NCI-H2196 (cell line): ENCODE data around the gene PCSK1.
"Not testable (repeated sequence)": the region's sequence is repeated elsewhere in the genome, so short reads cannot be mapped to it uniquely, and the experiment has no call there.

Source experiments
- DNase-seq: peaks from one replicate; lab custom pipeline; 2025; ENCODE audit not compliant: unreplicated experiment; lab: John Stamatoyannopoulos, UW

PCSK1 gene

DNA sequence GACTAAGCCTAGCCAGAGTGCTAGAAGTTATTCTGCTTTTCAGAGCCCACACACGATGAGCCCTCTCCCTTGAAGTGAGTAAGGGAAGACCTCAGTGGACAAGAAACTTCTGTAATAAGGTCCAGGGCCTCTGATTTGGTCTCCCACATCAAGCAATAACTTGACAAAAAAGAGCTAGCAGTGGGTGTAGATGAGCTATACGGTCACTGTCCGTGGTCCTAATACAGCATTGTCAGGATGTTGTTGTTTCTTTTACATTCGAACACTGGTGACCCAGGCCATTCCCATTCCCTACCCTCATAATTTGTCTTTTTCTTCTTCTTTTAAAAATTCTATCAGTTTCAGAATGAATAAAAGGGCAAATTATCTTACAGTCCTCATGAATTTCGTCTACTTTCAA, 5.2 kb downstream of the PCSK1 start:
- DNase-seq: no peak

DNA sequence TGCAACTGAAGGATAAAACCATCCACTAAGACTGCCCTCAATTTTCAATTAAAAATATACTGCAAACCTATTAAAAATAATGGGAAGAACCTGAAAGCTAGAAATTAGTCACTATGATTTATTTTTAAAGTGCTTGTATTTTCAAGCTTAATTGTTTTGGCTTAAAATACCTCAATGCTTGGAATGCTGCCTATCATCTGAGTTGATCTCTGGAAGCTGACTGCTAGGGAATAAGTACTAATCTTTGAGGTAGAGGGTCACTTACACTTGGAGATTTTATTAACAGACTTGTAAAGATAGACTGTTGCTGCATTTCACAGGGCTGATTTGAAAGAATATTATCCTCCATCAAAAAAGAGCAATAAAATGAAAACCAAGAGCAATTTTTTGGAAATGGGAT, 6.2 kb downstream of the PCSK1 start:
- DNase-seq: no peak

DNA sequence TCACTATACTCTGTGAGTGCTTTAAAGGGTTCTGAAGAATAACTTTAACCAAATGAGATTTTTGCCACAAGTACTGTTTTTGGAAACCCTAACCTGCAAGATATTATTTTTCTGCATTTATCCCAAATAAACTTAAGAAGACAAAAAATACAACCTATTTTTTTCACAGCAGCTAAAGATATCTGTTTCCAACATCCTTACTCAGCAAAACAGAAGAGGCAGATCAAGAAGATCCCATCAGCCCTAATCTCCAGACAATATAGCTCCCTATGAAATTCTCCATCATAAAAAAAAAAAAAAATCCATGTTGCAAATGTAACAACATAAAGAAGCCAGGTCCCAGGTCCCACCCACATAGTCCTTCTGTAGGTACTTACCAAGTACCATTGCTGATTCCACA, 7.6 kb downstream of the PCSK1 start:
- no peak for DNase-seq

DNA sequence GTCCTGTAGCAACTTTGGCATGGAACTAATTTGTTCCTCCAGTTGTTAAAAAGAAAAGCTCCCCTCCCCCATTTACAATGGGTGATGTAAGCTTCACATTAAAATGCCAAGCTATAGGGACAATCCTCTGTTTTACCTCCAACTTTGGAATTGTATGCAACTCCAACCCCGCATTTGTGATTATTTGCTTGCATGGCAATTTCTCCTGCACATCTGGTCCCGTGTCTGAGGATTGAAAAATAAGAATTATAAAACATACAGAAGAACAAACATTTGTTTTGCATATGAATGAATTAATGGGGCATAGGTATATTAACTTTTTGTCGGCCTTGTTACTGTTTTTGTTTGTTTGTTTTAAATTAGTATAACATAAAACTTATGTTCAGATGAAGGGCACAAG, 17.2 kb downstream of the PCSK1 start:
- DNase-seq: no peak

DNA sequence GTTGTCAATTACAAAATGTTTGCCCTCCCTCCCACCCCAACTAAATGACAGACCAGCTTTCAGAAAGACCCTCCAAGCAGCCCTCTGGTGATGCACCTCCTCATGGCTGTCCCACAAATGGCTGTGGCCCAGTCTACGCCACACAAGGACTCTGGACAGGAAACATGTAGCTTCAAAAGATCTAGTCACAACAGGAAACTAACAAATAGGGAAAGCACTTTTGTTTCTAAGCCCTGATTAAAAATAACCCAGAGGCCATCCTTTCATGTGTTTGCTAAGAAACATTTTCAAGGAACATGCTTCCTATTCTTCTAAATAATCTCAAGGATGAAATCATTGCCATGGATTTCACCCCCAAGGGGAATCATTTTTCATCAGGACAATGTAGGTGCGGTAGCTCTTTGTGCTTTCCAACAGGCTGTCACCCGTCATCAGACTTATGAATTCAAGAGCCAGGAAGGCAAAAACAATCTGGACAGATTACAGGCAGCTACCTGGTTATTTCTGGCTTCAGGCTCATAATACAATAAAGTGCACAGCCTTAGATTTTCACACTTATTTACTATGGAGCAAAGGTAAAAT, 20.1 kb downstream of the PCSK1 start:
- DNase-seq: no peak

DNA sequence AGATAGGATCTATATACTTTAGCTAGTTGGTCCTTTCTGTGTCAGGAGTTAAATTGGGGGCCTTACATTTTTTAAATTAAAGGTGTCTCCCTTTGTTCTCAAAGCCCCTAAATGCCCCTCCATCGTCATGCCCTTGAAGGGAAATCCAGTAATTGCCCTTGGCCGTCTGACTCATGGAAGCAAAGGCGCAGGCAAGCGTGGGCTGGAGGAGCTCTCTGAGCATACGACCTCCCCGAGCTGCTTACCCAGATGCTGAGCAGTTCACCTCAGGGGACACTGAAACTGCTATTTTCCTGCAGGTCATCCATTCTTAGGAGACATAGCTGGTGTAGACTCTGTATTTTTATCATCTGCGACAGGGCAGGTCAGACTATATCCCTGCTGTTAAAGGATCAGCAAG, 23.0 kb downstream of the PCSK1 start:
- no peak for DNase-seq

DNA sequence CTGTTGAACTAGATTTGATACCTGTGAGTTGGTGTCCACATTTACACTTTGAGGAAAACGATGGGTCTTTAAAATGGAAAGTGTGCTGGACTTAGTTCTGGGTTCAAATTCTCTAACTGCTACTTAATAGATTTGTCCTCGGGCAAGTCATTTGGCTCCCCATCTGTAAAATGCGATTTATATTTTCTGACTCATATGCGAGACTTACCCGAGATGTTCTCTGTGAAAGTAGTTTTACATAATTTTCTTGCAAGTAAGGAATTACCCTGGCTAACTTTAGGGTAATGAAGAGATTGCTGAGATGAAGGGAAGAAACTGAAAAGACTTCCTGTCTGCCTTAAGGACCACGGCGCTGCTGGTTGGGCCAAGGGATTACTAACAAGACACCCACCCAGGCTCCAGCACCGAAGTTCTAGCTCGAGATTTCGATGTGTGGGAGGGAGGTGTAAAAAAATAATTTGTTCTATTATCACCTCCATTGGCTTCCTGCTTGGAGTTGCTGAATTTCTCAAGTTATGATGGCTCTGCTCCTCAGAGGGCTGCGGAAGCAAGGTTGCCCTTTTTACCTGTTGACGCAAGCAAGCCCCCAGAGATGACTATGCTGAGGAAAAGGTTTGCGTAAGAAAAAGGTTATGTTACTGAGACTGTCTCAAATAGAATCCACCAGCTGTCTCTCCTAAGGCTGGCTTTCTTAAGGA, 24.1 kb downstream of the PCSK1 start:
- no peak for DNase-seq

DNA sequence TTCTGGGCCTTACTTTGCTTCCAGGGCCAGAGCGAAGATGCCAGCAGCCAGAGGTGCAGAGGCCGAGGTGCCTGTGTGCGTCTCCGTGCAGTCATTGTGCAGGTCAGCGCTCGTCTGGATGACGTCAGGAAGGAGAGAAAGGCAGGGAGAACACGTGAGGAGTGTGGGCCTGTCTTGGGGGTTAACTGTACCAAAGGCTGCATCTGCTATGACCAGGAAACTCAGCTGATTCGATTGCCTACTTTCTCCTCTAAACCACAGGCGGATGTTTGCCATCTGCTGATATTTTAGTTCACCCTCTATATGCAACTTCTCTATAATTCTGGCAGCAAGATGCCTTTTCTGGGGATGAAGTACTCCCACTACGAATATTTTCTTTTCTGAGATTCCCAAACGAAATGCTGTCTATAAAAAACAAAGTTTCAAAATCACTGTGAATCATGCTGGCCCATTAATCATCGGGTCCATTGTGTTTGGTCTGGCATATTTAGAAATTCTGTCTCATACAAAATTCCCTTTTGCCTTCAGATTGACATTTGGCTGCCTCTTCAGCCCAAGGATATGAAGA, 24.8 kb downstream of the PCSK1 start:
- no peak for DNase-seq

DNA sequence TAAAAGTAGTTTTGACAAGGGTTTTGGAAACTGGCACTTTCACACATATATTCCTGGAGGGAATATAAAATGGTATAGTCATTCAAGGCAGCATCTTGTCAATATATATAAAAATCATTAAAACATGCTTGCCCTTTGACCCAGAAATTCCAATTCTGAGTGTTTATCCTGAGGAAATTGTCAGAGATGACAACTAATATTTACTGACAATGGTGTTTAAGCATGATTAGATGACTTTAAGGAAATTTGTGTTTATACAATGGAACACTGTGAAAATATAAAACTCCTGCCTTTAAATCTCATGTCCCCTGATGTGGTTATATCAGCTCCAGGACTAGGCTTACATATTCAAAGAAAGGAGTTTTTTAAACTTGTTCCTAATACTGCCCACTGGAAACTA, 25.6 kb downstream of the PCSK1 start:
- no peak for DNase-seq

DNA sequence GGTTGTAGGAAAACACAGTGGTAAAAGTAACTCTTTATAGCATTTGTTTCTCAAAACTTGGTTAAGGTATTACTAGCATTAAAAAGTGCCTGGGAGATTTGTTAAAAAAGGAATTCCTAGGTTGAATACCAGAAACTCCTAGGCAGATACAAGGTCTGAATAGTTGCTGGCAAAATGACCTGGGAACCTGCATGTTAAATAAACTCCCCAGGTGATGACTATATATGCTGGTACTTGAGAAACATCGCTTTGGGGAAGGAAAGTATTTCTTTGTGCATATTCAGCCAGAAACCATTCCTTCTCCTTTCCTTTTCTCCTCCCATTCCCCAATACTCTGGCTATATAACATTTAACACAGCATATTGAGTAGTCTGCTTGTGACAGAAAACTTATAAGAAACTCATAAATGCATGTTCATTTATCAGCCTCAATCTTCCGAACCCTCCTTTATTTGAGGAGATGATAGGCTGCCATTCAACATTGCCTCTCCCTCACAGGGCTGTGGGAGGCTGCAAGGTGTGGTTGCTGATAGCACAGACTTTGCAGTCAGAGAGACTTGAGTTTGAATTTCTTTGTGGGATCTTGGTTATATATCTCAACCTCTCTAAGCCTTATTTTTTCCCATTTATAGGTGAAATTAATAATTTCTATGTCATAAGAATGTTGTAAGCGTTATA, 28.7 kb downstream of the PCSK1 start:
- no peak for DNase-seq

DNA sequence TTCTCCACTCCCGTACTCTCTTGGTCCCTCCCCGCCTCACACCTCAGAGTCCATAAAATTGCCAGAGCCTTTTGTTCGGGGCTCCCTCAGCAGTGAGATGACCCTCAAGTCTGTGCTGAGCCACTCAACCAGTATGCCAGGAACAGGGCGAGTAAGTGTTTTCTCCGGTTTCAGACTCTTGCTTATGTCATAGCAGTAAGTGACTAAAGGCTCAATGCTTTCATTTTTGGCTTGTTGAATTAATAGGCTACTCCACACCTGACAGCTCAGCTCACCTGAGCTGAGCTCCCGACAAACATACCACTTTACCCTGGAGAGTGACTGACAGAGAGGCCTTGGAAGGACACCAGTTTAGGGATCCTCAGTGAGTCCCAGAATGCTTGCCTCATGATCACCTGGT, 30.5 kb downstream of the PCSK1 start:
- peak; percentile 20 for DNase-seq

DNA sequence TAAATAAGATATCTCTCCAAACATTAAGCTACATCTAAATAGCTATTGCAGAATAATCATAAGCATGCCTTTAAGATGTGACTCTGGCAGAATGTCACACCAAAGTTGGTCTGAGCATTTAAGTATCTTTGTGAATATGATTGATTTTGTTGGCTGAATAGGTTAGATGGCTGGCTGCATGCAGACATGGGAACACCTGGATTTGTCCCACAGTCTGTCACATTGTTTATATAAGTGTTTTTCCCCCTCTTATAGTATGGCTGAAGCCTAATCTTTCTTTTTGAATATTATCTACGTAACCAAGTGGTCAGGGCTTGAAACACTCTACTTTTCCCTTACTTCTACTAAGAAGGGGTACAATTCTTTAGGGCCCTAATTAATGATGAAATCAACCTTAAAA, 36.2 kb downstream of the PCSK1 start:
- no peak for DNase-seq

DNA sequence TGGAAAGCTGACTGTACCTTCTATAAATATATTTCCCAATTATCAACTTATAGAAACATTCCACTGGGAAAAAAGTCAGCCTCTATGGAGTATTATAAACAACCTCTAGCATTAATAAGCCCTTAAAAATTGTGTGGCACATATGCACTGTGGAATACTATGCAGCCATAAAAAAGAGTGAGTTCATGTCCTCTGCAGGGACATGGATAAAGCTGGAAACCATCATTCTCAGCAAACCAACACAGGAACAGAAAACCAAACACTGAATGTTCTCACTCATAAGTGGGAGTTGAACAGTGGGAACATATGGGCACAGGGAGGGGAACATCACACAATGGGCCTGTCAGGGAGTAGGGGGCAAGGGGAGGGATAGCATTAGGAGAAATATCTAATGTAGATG, 37.8 kb downstream of the PCSK1 start:
- DNase-seq: not testable (repeated sequence)

DNA sequence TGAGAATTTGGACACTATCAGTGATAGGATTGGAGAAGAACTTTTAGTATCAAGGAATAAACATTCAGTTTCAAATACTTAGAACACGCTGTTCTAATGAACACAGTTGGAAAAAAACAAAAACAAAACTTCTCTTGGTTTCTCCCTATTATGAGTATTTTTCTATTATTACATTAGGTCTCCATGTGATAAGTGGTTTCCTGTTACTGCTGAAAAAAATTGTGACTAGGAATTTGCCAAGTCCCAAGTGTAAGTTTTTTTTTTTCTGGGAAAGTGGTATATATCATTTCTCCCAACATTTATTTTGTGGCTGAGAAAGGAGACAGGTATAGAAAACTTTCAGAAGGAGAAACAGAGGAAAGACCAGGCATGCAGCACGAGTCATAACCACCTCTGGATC, 41.1 kb downstream of the PCSK1 start:
- DNase-seq: no peak

DNA sequence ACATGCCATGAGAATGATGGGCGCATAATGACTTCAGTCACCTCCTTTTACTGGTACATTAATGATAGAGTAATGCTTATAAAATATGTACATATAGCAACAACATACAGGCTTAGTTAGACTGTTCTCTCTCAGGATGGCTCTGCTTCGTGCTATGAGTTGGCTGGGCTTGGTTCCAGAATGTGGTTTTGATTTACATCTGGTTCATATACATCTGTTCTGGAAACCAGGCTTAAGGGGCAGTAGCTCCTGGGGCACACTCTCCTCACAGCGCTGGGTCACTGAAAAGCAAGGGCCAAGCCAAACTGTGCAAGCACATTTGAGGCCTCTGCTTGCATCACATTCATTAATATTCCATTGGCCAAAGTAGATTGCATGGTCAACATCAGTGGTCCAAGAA, 44.9 kb downstream of the PCSK1 start:
- DNase-seq: no peak

DNA sequence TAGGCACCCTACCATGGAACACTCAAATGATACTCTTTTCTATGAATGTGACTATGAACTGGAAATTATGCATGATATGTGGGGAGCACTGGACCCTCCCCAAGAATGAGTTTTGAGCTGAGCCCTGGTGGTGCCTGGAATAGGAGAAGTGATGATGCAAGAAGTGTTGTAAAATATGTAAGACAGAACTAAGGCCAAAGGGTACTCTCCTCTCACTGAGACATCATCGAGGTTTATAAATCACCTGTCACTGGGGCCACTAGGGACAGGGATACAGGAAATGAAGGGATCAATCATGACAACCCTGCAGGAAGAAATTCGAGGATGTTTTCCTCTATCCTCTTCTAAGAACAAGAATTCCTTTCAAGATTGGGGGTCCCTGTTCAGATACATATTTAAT, 45.4 kb downstream of the PCSK1 start:
- DNase-seq: no peak

DNA sequence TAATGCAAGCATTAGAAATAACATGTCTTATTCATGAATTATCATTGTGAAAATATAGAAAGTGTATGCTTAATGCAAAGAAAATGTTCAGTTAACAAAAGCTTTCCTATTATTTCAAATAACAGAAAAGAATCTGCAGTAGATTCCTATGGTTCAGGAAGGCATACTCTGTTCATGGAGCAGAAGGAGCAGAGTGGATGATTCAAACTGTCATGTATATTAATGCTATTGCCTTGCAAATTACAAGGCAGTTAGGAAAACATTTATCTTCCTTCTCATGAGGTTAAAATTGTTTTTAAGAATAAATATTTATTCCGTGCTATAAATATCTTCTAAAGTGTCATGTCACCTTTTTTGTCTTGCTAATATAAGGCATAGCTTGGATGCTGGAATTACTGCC, 47.5 kb downstream of the PCSK1 start:
- DNase-seq: no peak

DNA sequence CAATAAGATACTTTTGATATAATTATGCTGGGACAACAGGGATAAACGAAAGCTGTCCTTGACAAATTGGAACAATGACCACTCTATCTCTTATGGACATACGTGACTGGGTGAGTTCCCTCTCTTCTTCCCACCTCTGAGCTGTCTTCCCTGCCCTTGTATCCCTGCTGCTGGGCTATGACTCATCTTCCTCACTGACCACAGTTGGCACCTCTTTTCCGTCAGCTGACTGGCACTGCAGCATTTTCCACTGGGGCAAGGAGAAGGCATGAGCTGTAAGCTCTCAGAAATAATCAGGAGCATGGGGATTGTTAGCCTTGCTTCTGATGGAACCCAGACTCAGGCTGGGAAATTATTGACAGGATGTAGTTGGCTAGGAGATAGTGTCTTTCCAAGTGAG, 48.7 kb downstream of the PCSK1 start:
- no peak for DNase-seq

DNA sequence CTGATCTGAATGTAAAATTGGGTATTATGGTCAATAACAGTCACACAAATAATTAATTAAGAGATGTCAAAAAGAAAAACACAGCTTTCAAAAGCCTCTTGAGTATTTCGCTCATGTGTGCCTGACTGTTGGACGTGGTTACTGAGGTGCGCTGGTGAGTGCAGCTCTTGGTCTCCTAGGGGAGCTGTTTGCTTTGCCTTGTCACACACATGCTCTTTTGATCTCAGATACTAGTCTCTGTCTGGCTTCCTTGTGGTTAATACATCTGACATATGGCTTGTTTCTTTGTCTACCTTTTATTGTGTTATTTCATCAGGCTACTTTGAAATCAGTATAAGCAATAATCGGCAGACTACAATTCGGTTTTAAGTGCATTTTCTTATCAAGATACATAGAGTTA, 51.5 kb downstream of the PCSK1 start:
- no peak for DNase-seq

DNA sequence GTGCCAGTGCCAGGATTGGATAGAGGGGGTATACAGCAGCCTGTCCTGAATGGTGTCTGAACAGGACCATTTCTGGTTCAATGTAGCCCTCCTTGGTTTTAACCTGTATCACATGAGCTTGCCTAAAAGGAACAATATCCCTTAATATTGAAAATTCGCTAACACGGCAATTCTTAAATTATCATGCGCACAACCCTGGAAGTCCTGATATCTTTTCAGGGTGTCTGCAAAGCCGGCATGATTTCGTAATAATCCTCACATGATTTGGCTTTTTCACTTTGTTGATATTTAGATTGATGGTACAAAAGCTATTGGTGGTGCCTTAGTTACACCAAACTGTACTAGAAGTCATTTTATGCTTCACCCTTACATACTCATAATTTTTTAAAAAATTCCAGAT, 53.2 kb downstream of the PCSK1 start:
- DNase-seq: no peak

DNA sequence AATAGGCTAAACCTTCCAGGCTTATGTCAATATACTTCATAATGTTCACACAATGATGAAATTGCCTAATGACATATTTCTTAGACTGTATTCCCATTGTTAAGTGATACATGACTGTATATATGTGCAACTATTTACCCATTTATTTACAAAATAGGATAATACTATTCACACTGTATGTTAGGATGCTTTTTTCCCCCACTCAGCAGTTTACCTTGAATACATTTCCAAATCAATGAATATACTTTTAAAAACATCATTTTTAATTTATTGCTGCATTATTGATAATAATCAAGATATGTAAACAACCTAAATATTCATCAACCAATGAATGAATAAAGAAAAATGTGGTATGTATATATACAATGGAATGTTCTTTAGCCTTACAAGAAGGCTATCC, 55.5 kb downstream of the PCSK1 start:
- DNase-seq: no peak

DNA sequence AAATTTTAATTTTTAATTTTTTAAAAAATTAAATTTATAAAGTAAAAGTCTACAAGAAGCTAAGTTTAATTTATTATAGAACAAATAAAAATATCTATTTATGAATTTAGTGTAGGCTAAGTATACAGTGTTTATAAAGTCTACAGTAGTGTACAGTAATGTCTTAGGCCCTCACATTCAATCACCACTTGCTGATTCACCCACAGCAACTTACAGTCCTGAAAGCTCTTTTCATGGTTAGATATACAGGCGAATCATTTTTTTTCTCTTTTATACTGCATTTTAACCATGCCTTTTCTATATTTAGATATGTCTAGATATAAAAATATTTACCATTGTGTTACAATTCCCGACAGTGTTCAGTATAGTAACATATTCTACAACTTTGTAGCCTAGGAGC, 55.9 kb downstream of the PCSK1 start:
- no peak for DNase-seq
